Measurements from ENCODE around the gene FAM187B. TPM values are rescaled to one million over a fixed set of nuclear protein-coding genes. Genes with fewer than 3 reads are reported as not detected.
A peak's percentile ranks its signal among the peaks of the same experiment; 100 is the strongest.

Gene FAM187B
- total and polyA plus RNA-seq, 2 donors (not counting 1 experiment from before 2014, with no cell fraction given), result 0.25 TPM; not detected in 1

DNA sequence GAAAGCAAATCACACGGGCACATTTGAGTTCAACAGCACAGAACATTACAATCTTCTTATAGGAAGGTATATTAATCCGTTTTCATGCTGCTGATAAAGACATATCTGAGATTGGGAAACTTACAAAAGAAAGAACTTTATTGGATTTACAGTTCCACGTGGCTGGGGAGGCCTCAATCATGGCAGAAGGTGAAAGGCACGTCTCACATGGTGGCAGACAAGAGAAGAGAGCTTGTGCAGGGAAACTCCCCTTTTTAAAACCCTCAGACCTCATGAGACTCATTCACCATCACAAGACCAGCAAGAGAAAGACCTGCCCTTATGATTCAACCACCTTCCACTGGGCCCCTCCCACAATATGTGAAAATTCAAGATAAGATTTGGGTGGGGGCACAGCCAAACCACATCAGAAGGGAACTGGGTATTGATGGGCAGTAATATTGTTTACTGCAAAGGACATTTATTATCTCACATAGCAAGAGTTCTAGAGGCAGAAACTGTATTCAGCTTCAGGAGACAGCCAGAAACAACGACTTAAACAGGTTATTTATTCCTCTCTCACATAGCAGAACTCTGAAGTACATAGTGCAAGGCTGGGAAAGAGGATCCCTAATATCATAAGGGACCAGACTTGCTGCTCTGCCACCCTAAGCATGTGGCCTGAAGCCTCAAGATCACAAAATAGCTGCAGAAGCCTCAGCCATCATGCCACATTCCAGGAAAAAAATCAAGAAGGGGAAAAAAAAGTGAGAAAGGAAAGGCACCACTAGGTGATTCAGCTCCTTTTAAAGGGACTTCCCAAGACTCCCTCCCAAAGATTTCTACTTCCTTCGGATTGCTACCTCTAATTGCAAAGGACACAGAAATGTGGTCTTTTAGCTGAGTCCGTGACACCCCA is 50.9 kb downstream of the FAM187B start:
- Mint-ChIP-seq H3K27ac (peak overlapping the region; percentile 26), H3K27me3 (no peaks in the 10 kb centered on the region), H3K4me1 (peaks cover 2% of the 10 kb centered on the region), H3K9me3 (ENCODE audit: insufficient read depth) (no peaks in the 10 kb centered on the region), H3K4me3 (no peak overlapping the region)
- TF ChIP-seq EZH2 (IDR thresholded peaks at IDR 0.05; ENCODE audit: borderline replicate concordance, insufficient read depth, low read depth, low read length, poor library complexity, severe bottlenecking), result no peak
- TF ChIP-seq, protein P1, sequence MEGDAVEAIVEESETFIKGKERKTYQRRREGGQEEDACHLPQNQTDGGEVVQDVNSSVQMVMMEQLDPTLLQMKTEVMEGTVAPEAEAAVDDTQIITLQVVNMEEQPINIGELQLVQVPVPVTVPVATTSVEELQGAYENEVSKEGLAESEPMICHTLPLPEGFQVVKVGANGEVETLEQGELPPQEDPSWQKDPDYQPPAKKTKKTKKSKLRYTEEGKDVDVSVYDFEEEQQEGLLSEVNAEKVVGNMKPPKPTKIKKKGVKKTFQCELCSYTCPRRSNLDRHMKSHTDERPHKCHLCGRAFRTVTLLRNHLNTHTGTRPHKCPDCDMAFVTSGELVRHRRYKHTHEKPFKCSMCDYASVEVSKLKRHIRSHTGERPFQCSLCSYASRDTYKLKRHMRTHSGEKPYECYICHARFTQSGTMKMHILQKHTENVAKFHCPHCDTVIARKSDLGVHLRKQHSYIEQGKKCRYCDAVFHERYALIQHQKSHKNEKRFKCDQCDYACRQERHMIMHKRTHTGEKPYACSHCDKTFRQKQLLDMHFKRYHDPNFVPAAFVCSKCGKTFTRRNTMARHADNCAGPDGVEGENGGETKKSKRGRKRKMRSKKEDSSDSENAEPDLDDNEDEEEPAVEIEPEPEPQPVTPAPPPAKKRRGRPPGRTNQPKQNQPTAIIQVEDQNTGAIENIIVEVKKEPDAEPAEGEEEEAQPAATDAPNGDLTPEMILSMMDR (IDR thresholded peaks at IDR 0.05), result no peak
- no peaks in the 10 kb centered on the region for H3K4me1 ChIP-seq (ENCODE audit: control insufficient read depth in 2 of 2, insufficient read depth in 2 of 2, low read length in 2 of 2)
- no peaks in the 10 kb centered on the region for H4K20me1 ChIP-seq (ENCODE audit: control insufficient read depth, insufficient read depth, low read length, poor library complexity, severe bottlenecking)
- H3K27me3 ChIP-seq (replicated peaks in 1 of 4; ENCODE audit: control extremely low read depth in 1 of 4, control insufficient read depth in 3 of 4, insufficient read depth in 4 of 4, low read length in 3 of 4), result no peaks in the 10 kb centered on the region
- H3K9ac ChIP-seq (ENCODE audit: low read length), result no peak overlapping the region
- DNase-seq, result no peak
- no peak overlapping the region for H2AFZ ChIP-seq (ENCODE audit: insufficient read depth, low read depth, low read length, poor library complexity, severe bottlenecking)
- H3K27ac ChIP-seq (ENCODE audit: low read length in 2 of 2), result no peak overlapping the region
- CTCF ChIA-PET, result interaction anchor here (0.9 to 3.2 kb wide), 6 partner anchors 14 to 331 kb away, joined by 3 to 9 read pairs (median 3); partner anchors contain the start of gene FXYD5
- no peak for ATAC-seq (ENCODE audit: low read depth)
- POLR2A ChIA-PET, result interaction anchor here (0.7 to 1.1 kb wide), 3 partner anchors 26 to 35 kb away, joined by 3 to 5 read pairs (median 3); partner anchors contain the start of gene FXYD7
- H3K4me2 ChIP-seq (replicated peaks; ENCODE audit: low read depth, low read length, poor library complexity, severe bottlenecking), result no peak overlapping the region
- peaks cover 1 to 8% (median 2%) of the 10 kb centered on the region in 3 donors for H3K9me3 ChIP-seq (ENCODE audit: control extremely low read depth in 1 of 3, control insufficient read depth in 2 of 3, insufficient read depth in 1 of 3, low read length in 2 of 3)
- no peak overlapping the region for H3K4me3 ChIP-seq (ENCODE audit: control extremely low read depth in 1 of 5, extremely low read depth in 1 of 5, insufficient read depth in 1 of 5, low read depth in 2 of 5, low read length in 4 of 5)
- 92% methylated on average over 2 of the region's 7 CpGs for WGBS (ENCODE audit: insufficient coverage)
- no peaks in the 10 kb centered on the region for H3K79me2 ChIP-seq (ENCODE audit: control insufficient read depth, insufficient read depth, low read length)
- intact Hi-C loops (cut with micrococcal nuclease), result no loop called here
- H3K36me3 ChIP-seq (replicated peaks in 1 of 2; ENCODE audit: control extremely low read depth in 1 of 2, control insufficient read depth in 1 of 2, extremely low read depth in 1 of 2, insufficient read depth in 2 of 2, low read length in 1 of 2), result no peaks in the 10 kb centered on the region

DNA sequence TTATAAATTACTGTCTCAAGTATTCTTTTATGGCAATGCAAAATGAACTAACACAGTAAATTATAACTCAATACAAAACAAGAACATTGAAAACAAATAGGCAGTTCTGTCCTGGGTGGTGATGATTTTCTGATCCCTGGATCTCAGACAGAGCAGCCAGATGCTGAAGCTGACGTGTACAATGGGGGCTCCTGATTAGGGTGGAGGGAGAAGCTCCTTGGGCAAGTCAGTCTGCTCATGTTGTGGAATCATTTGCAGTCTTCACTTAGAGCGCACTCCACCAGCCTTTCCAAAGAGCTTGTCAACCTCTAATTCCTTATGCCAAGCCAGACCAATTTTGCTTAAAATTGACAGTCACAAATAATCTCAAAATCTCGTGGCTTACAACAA is 52.4 kb downstream of the FAM187B start:
- ChIA-PET POLR2A (interaction anchor here (1.1 to 1.3 kb wide), 2 partner anchors 22 to 33 kb away, joined by 3 read pairs; partner anchors contain the start of genes FXYD5 and FXYD7), CTCF (no interaction called here)
- H3K4me1 ChIP-seq (ENCODE audit: control insufficient read depth in 2 of 2, insufficient read depth in 2 of 2, low read length in 2 of 2), result peaks cover 0 to 3% of the 10 kb centered on the region in 2 donors

More for the DNA sequence above, 52.4 kb downstream of the FAM187B start:
- DNase-seq, result no peak
- no peaks in the 10 kb centered on the region for H4K20me1 ChIP-seq (ENCODE audit: control insufficient read depth, insufficient read depth, low read length, poor library complexity, severe bottlenecking)
- H2AFZ ChIP-seq (ENCODE audit: insufficient read depth, low read depth, low read length, poor library complexity, severe bottlenecking), result no peak overlapping the region
- intact Hi-C loops (cut with micrococcal nuclease), result no loop called here
- Mint-ChIP-seq H3K9me3 (ENCODE audit: insufficient read depth) (no peaks in the 10 kb centered on the region), H3K27ac (no peak overlapping the region), H3K27me3 (no peaks in the 10 kb centered on the region), H3K4me1 (peaks cover 7% of the 10 kb centered on the region), H3K4me3 (no peak overlapping the region)
- no peak overlapping the region for H3K9ac ChIP-seq (ENCODE audit: low read length)
- WGBS (ENCODE audit: insufficient coverage), result 96% methylated on average over 3 of the region's 3 CpGs
- H3K4me3 ChIP-seq (ENCODE audit: control extremely low read depth in 1 of 5, extremely low read depth in 1 of 5, insufficient read depth in 1 of 5, low read depth in 2 of 5, low read length in 4 of 5), result no peak overlapping the region
- H3K79me2 ChIP-seq (ENCODE audit: control insufficient read depth, insufficient read depth, low read length), result no peaks in the 10 kb centered on the region
- no peaks in the 10 kb centered on the region for H3K27me3 ChIP-seq (replicated peaks in 1 of 4; ENCODE audit: control extremely low read depth in 1 of 4, control insufficient read depth in 3 of 4, insufficient read depth in 4 of 4, low read length in 3 of 4)
- ATAC-seq (ENCODE audit: low read depth), result no peak
- TF ChIP-seq, protein P1 (IDR thresholded peaks at IDR 0.05), result no peak
- no peak for TF ChIP-seq EZH2 (IDR thresholded peaks at IDR 0.05; ENCODE audit: borderline replicate concordance, insufficient read depth, low read depth, low read length, poor library complexity, severe bottlenecking)
- H3K27ac ChIP-seq (ENCODE audit: low read length in 2 of 2), result no peak overlapping the region
- H3K9me3 ChIP-seq (ENCODE audit: control extremely low read depth in 1 of 3, control insufficient read depth in 2 of 3, insufficient read depth in 1 of 3, low read length in 2 of 3), result peaks cover 0 to 8% (median 2%) of the 10 kb centered on the region in 3 donors
- no peaks in the 10 kb centered on the region for H3K36me3 ChIP-seq (replicated peaks in 1 of 2; ENCODE audit: control extremely low read depth in 1 of 2, control insufficient read depth in 1 of 2, extremely low read depth in 1 of 2, insufficient read depth in 2 of 2, low read length in 1 of 2)
- no peak overlapping the region for H3K4me2 ChIP-seq (replicated peaks; ENCODE audit: low read depth, low read length, poor library complexity, severe bottlenecking)

Measured in B cell (primary cell).